ENCODE results near the gene SHANK3.

- TF ChIP-seq POLR2A (IDR thresholded peaks at IDR 0.05; ENCODE audit: extremely low read depth, insufficient read length): no peak
- no peak for TF ChIP-seq MAX (IDR thresholded peaks at IDR 0.05; ENCODE audit: low read depth, low read length)
- TF ChIP-seq CTCF (IDR thresholded peaks at IDR 0.05; ENCODE audit: low read depth, low read length): peak; percentile 6
These were observed 46.9 kb upstream of the SHANK3 start for GRCh38 chr22:50625568-50626313.

Data from NB4 (cell line).